ENCODE data around the gene NPRL2.

Gene NPRL2

GRCh38 chr3:50389414-50389767, 38.8 kb upstream of the NPRL2 start:
- Histone ChIP-seq H3K4me3 (ENCODE audit: low read depth, low read length, poor library complexity, severe bottlenecking) (no peak overlapping the region), H3K27me3 (ENCODE audit: insufficient read depth, low read length) (peaks cover 6% of the 10 kb centered on the region; the same call in 1 of the 2 replicates), H2AFZ (ENCODE audit: low read length) (no peak overlapping the region), H3K9me3 (ENCODE audit: low read length) (no peaks in the 10 kb centered on the region), H3F3A (ENCODE audit: insufficient read depth, low read length) (no peaks in the 10 kb centered on the region), H3K4me1 (ENCODE audit: insufficient read depth, low read length, severe bottlenecking) (no peaks in the 10 kb centered on the region), H3K4me2 (ENCODE audit: low read length) (no peak overlapping the region), H3K9ac (ENCODE audit: low read length) (no peak overlapping the region), H3K9me2 (ENCODE audit: low read depth, low read length) (no peaks in the 10 kb centered on the region), H4K20me1 (ENCODE audit: insufficient read depth, low read length) (no peaks in the 10 kb centered on the region), H3K79me2 (ENCODE audit: insufficient read depth, low read length) (no peaks in the 10 kb centered on the region), H3K36me3 (ENCODE audit: insufficient read depth, low read length) (no peaks in the 10 kb centered on the region), H3K27ac (ENCODE audit: low read depth, low read length, poor library complexity, severe bottlenecking) (no peak overlapping the region)
- TF ChIP-seq, protein P1, sequence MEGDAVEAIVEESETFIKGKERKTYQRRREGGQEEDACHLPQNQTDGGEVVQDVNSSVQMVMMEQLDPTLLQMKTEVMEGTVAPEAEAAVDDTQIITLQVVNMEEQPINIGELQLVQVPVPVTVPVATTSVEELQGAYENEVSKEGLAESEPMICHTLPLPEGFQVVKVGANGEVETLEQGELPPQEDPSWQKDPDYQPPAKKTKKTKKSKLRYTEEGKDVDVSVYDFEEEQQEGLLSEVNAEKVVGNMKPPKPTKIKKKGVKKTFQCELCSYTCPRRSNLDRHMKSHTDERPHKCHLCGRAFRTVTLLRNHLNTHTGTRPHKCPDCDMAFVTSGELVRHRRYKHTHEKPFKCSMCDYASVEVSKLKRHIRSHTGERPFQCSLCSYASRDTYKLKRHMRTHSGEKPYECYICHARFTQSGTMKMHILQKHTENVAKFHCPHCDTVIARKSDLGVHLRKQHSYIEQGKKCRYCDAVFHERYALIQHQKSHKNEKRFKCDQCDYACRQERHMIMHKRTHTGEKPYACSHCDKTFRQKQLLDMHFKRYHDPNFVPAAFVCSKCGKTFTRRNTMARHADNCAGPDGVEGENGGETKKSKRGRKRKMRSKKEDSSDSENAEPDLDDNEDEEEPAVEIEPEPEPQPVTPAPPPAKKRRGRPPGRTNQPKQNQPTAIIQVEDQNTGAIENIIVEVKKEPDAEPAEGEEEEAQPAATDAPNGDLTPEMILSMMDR (IDR thresholded peaks at IDR 0.05; ENCODE audit: low read length) = no peak
- TF ChIP-seq EZH2 (IDR thresholded peaks at IDR 0.05; ENCODE audit: borderline replicate concordance, low read length) = no peak

GRCh38 chr3:50388720-50389413, 38.3 kb upstream of the NPRL2 start:
- no peaks in the 10 kb centered on the region for H3F3A ChIP-seq (ENCODE audit: insufficient read depth, low read length)
- peaks cover 6% of the 10 kb centered on the region; the same call in 1 of the 2 replicates for H3K27me3 ChIP-seq (ENCODE audit: insufficient read depth, low read length)
- H3K4me3 ChIP-seq (ENCODE audit: low read depth, low read length, poor library complexity, severe bottlenecking) = no peak overlapping the region
- H3K4me2 ChIP-seq (ENCODE audit: low read length) = no peak overlapping the region
- H3K9me3 ChIP-seq (ENCODE audit: low read length) = no peaks in the 10 kb centered on the region
- H2AFZ ChIP-seq (ENCODE audit: low read length) = no peak overlapping the region
- H4K20me1 ChIP-seq (ENCODE audit: insufficient read depth, low read length) = no peaks in the 10 kb centered on the region
- no peaks in the 10 kb centered on the region for H3K79me2 ChIP-seq (ENCODE audit: insufficient read depth, low read length)
- no peak overlapping the region for H3K27ac ChIP-seq (ENCODE audit: low read depth, low read length, poor library complexity, severe bottlenecking)
- no peaks in the 10 kb centered on the region for H3K4me1 ChIP-seq (ENCODE audit: insufficient read depth, low read length, severe bottlenecking)
- no peak overlapping the region for H3K9ac ChIP-seq (ENCODE audit: low read length)
- H3K36me3 ChIP-seq (ENCODE audit: insufficient read depth, low read length) = no peaks in the 10 kb centered on the region
- H3K9me2 ChIP-seq (ENCODE audit: low read depth, low read length) = no peaks in the 10 kb centered on the region
- TF ChIP-seq, protein P1 (IDR thresholded peaks at IDR 0.05; ENCODE audit: low read length) = peak; percentile 13; the same call in 1 of the 2 replicates
- TF ChIP-seq EZH2 (IDR thresholded peaks at IDR 0.05; ENCODE audit: borderline replicate concordance, low read length) = no peak

DNA sequence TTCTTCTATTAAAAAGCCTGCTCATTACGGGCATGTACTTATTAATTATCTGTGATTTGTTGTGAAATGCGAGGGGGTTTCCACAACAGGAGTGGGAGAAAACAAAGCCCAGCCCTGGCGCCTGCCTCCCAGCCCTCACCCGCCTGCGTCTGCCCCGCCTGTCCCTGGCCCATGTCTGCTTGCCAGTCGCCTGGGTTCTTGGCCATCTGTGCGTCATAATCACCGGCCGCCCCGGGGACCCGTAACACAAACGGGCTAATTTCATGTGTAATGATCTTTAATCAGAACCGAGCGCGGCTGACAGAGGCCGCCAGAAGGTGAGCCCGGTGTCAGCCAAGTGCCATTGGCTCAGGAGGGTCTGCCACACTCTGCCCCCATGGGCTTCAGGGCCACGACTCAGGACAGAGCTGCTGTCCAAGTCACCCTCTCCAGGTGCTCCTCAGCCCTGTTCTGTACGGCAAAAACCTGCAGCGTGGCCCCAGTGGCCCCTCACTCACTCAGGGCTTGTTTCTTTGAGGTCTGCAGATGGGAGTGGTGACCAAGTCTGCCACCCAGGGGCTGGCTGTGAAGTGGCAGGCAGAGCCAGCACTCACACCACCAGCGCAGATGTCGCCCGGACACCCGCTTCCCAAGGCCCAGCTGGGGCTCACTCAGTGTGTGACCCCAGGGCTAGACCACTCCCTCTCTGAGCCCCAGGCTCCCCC, 37.6 kb upstream of the NPRL2 start:
- Histone ChIP-seq H2AFZ (ENCODE audit: low read length) (no peak overlapping the region), H3K9ac (ENCODE audit: low read length) (no peak overlapping the region), H3K27ac (ENCODE audit: low read depth, low read length, poor library complexity, severe bottlenecking) (no peak overlapping the region), H3K27me3 (ENCODE audit: insufficient read depth, low read length) (peaks cover 6% of the 10 kb centered on the region; the same call in 1 of the 2 replicates), H3K4me3 (ENCODE audit: low read depth, low read length, poor library complexity, severe bottlenecking) (no peak overlapping the region), H3K4me1 (ENCODE audit: insufficient read depth, low read length, severe bottlenecking) (no peaks in the 10 kb centered on the region), H3K36me3 (ENCODE audit: insufficient read depth, low read length) (no peaks in the 10 kb centered on the region), H3K4me2 (ENCODE audit: low read length) (no peak overlapping the region), H3K9me3 (ENCODE audit: low read length) (no peaks in the 10 kb centered on the region), H3K79me2 (ENCODE audit: insufficient read depth, low read length) (no peaks in the 10 kb centered on the region), H4K20me1 (ENCODE audit: insufficient read depth, low read length) (no peaks in the 10 kb centered on the region), H3F3A (ENCODE audit: insufficient read depth, low read length) (no peaks in the 10 kb centered on the region), H3K9me2 (ENCODE audit: low read depth, low read length) (no peaks in the 10 kb centered on the region)
- TF ChIP-seq EZH2 (IDR thresholded peaks at IDR 0.05; ENCODE audit: borderline replicate concordance, low read length) = no peak
- TF ChIP-seq, protein P1 (IDR thresholded peaks at IDR 0.05; ENCODE audit: low read length) = peak; percentile 55

Data from OCI-LY1 (cell line).